ENCODE results near the gene GADD45A.

The GADD45A gene

GRCh38 chr1:67708606-67709005 is 23.6 kb downstream of the GADD45A start:
- DNase-seq (ENCODE audit: insufficient read length, low spot score) (no peak), FAIRE-seq (no peak)
- no peak for TF ChIP-seq CTCF (IDR thresholded peaks at IDR 0.05; ENCODE audit: insufficient read depth, missing control alignments)

GRCh38 chr1:67710417-67710816 is 25.4 kb downstream of the GADD45A start:
- no peak for FAIRE-seq
- TF ChIP-seq CTCF (IDR thresholded peaks at IDR 0.05; ENCODE audit: insufficient read depth, missing control alignments): no peak
- no peak for DNase-seq (ENCODE audit: insufficient read length, low spot score)

- FAIRE-seq: no peak
- no peak for DNase-seq (ENCODE audit: insufficient read length, low spot score)
- no peak for TF ChIP-seq CTCF (IDR thresholded peaks at IDR 0.05; ENCODE audit: insufficient read depth, missing control alignments)
Measured at GRCh38 chr1:67711158-67711854, 26.3 kb downstream of the GADD45A start.

- FAIRE-seq (no peak), DNase-seq (ENCODE audit: insufficient read length, low spot score) (no peak)
- TF ChIP-seq CTCF (IDR thresholded peaks at IDR 0.05; ENCODE audit: insufficient read depth, missing control alignments): no peak
Measured at GRCh38 chr1:67711855-67712212, 26.8 kb downstream of the GADD45A start.

- DNase-seq (ENCODE audit: insufficient read length, low spot score) (no peak), FAIRE-seq (no peak)
- no peak for TF ChIP-seq CTCF (IDR thresholded peaks at IDR 0.05; ENCODE audit: insufficient read depth, missing control alignments)
Measured at GRCh38 chr1:67713057-67713846, 28.3 kb downstream of the GADD45A start.

GRCh38 chr1:67715819-67716218 is 30.8 kb downstream of the GADD45A start:
- TF ChIP-seq CTCF (IDR thresholded peaks at IDR 0.05; ENCODE audit: insufficient read depth, missing control alignments): no peak
- FAIRE-seq: no peak
- no peak for DNase-seq (ENCODE audit: insufficient read length, low spot score)

GRCh38 chr1:67716800-67717199 is 31.8 kb downstream of the GADD45A start:
- FAIRE-seq: no peak
- DNase-seq (ENCODE audit: insufficient read length, low spot score): no peak
- TF ChIP-seq CTCF (IDR thresholded peaks at IDR 0.05; ENCODE audit: insufficient read depth, missing control alignments): no peak

All from D721Med (cell line).